HL-60 (cell line): ENCODE measurements around the gene ART5.

Experiments
- CTCF ChIP-seq: IDR thresholded peaks from one replicate; pipeline ENCODE4 v1.5.1; 2011; ENCODE audit warnings: low read length, control low read depth, inconsistent platforms; ENCODE audit not compliant: insufficient read depth
- POLR2AphosphoS5 ChIP-seq: IDR thresholded peaks from 2 replicates; pipeline ENCODE4 v1.6.1; 2012; ENCODE audit warnings: low read depth
- REST ChIP-seq: IDR thresholded peaks from 2 replicates; pipeline ENCODE4 v1.6.1; 2012; ENCODE audit warnings: low read depth; ENCODE audit not compliant: insufficient replicate concordance
- SPI1 ChIP-seq: IDR thresholded peaks from 2 replicates; pipeline ENCODE4 v1.6.1; 2012; ENCODE audit warnings: low read depth, mild to moderate bottlenecking, borderline replicate concordance

DNA sequence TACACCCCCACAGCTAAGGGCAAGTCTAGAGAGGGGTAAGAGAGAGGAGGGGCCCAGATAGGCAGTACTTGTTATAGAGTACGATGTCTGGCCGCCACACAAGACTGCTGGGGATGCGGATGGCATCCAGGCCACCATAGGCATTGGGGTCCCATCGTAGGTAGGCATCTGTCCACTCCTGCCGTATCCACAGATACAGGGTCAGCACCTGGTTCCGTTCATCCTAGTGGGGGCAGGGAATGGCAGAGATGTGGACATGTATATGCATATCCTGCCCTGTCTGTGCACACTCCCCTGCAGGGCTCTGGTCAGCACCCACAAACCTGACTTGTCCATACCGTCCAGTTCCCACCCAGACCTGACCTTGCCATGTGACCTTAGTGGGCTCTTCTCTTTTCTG is 27.3 kb upstream of the ART5 start:
- no peak for TF ChIP-seq CTCF
- no peak for TF ChIP-seq REST
- no peak for TF ChIP-seq SPI1
- TF ChIP-seq POLR2AphosphoS5, result no peak
